Parathyroid adenoma (tissue), 2 donors: ENCODE measurements around the gene TMED7.

Experiments used
- H2AFZ ChIP-seq: fragments of 300-600 bp; sonication (generic); one replicate; pipeline ENCODE4 v1.7.0; 2017; ENCODE audit warnings: antibody characterized with exemption, mild to moderate bottlenecking
- H3K27ac ChIP-seq: fragments of 300-600 bp; sonication (generic); one replicate; pipeline ENCODE4 v1.7.0; 2017
- H3K27me3 ChIP-seq: fragments of 300-600 bp; sonication (generic); one replicate; pipeline ENCODE4 v1.7.0; 2017; ENCODE audit warnings: low read length; ENCODE audit not compliant: control insufficient read depth, insufficient read depth
- H3K36me3 ChIP-seq: fragments of 300-600 bp; sonication (generic); one replicate; pipeline ENCODE4 v1.7.0; 2017; ENCODE audit warnings: low read length; ENCODE audit not compliant: control insufficient read depth, insufficient read depth
- H3K4me1 ChIP-seq: fragments of 300-600 bp; sonication (generic); one replicate; pipeline ENCODE4 v1.7.0; 2017; ENCODE audit warnings: control low read depth
- H3K4me2 ChIP-seq: fragments of 300-600 bp; sonication (generic); one replicate; pipeline ENCODE4 v1.7.0; 2017; ENCODE audit warnings: low read length
- H3K4me3 ChIP-seq: fragments of 300-600 bp; sonication (generic); one replicate; pipeline ENCODE4 v1.7.0; 2017; ENCODE audit warnings: low read depth, low read length
- H3K79me2 ChIP-seq: fragments of 300-600 bp; sonication (generic); one replicate; pipeline ENCODE4 v1.7.0; 2017; ENCODE audit warnings: control low read depth
- H3K9ac ChIP-seq: fragments of 300-600 bp; sonication (generic); one replicate; pipeline ENCODE4 v1.7.0; 2017; ENCODE audit warnings: mild to moderate bottlenecking
- H3K9me3 ChIP-seq: fragments of 300-600 bp; sonication (generic); one replicate; pipeline ENCODE4 v1.7.0; 2017; ENCODE audit warnings: low read length; ENCODE audit not compliant: control insufficient read depth
- TF ChIP-seq, protein P1 (sequence below): fragments of 300-600 bp; sonication (generic); IDR thresholded peaks from one replicate; pipeline ENCODE4 v1.7.0; 2017; ENCODE audit warnings: antibody characterized with exemption, mild to moderate bottlenecking
- donor health status: primary hyperparathyroidism.

Gene TMED7

DNA sequence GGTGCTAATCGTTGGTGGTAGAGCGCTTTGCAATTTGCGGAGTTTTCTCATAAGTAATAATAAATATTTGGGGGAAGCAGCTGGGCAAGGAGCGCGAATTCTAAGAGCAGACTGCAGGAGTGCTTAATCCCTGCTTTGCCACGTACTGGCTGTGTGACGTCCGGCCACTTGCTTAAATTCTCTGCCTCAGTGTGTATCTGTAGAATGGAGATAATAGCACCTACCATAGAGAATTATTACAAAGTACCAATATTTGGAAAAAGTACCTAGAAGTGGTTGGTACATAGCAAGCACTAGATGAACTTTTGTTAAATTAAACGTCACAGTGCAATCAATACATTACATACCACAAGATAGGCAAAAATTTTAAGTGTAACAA lies 598 bp upstream of the TMED7 start:
- Histone ChIP-seq H3K79me2 (peaks cover 18% of the 10 kb centered on the region), H3K9ac (no peak overlapping the region)

DNA sequence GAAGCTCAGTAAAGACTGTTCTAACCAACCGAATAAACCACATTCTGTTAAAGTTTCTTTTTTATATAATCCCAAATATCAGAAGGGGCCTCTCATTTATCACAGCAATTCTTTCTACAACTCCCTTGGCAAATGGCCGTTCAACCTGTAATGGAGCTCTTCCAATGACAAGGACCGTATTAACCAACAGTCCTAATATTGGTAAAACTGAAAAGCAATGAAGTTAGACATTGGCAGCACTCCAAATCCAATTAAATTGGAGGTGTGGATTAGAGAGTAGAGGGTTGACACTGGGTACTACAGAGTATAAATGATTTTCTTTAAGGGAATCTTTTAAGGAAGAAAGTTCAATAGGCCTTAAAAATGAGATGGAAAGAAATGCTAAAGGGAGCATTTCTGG lies 842 bp downstream of the TMED7 start:
- Histone ChIP-seq H3K79me2 (peaks cover 18% of the 10 kb centered on the region), H3K4me3 (peak overlapping the region; percentile 99), H3K9me3 (no peaks in the 10 kb centered on the region), H3K4me1 (peaks cover 3% of the 10 kb centered on the region), H3K4me2 (peak overlapping the region; percentile 96), H3K27ac (peak overlapping the region; percentile 81), H3K9ac (no peak overlapping the region), H3K36me3 (no peaks in the 10 kb centered on the region), H2AFZ (peak overlapping the region; percentile 78), H3K27me3 (no peaks in the 10 kb centered on the region)
- TF ChIP-seq, protein P1, sequence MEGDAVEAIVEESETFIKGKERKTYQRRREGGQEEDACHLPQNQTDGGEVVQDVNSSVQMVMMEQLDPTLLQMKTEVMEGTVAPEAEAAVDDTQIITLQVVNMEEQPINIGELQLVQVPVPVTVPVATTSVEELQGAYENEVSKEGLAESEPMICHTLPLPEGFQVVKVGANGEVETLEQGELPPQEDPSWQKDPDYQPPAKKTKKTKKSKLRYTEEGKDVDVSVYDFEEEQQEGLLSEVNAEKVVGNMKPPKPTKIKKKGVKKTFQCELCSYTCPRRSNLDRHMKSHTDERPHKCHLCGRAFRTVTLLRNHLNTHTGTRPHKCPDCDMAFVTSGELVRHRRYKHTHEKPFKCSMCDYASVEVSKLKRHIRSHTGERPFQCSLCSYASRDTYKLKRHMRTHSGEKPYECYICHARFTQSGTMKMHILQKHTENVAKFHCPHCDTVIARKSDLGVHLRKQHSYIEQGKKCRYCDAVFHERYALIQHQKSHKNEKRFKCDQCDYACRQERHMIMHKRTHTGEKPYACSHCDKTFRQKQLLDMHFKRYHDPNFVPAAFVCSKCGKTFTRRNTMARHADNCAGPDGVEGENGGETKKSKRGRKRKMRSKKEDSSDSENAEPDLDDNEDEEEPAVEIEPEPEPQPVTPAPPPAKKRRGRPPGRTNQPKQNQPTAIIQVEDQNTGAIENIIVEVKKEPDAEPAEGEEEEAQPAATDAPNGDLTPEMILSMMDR, result no peak

More for the DNA sequence above, 598 bp upstream of the TMED7 start:
- TF ChIP-seq, protein P1, result no peak
- Histone ChIP-seq H3K27ac (peak overlapping the region; percentile 81), H3K4me1 (peaks cover 3% of the 10 kb centered on the region), H2AFZ (peak overlapping the region; percentile 76), H3K9me3 (no peaks in the 10 kb centered on the region), H3K4me3 (peak overlapping the region; percentile 99), H3K27me3 (no peaks in the 10 kb centered on the region), H3K4me2 (peak overlapping the region; percentile 96), H3K36me3 (no peaks in the 10 kb centered on the region)

DNA sequence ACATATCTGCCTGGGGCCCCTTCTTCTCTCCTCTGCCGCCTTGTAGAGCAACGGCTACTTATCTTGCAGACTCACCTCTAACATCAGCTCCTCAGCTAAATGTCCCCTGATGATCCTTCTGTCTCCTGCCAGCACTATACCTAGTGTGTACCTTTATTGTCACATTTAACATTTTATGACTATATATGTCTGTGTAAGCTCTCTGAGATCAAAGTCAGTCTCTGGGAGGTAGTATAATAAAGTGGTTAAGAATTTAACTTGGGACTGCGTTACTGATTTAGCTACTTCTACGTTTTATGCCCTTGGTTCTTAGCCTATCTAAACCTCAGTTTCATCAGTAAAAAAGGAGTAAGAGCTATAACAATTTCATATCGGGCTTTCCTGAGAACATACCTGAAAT lies 2.2 kb downstream of the TMED7 start:
- H3K4me3 ChIP-seq, result no peak overlapping the region
- H3K27ac ChIP-seq, result no peak overlapping the region
- no peaks in the 10 kb centered on the region for H3K36me3 ChIP-seq
- no peaks in the 10 kb centered on the region for H3K27me3 ChIP-seq
- H3K9me3 ChIP-seq, result no peaks in the 10 kb centered on the region
- H3K4me2 ChIP-seq, result no peak overlapping the region
- TF ChIP-seq, protein P1, result no peak
- peaks cover 18% of the 10 kb centered on the region for H3K79me2 ChIP-seq
- no peak overlapping the region for H2AFZ ChIP-seq
- peaks cover 3% of the 10 kb centered on the region for H3K4me1 ChIP-seq
- no peak overlapping the region for H3K9ac ChIP-seq

DNA sequence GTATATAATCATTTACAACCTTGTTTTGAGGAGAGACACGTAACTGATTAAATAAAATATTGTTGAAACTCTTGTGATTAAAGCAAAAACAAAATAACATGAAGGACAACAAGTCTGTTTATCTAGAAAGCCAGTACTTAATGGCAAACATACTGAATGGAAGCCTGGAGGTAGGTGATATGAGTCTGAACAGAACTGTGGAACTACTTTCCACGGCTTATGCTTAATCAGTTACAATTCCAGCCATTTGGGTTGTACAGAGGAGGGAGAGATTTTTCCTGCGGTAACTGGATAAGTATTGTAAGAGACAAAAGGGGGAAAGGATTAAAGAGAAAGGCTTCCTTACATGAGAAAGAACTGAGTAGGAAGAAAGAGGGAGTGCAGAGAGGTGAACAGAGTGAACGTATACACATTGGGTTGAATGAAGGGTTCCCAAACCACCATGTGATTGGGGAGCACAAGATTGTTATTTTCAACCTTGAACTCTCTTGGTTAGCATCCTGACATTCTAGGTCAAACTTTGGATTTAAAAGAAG lies 4.4 kb downstream of the TMED7 start:
- Histone ChIP-seq H3K4me2 (no peak overlapping the region), H3K9me3 (no peaks in the 10 kb centered on the region), H3K36me3 (no peaks in the 10 kb centered on the region), H3K27me3 (no peaks in the 10 kb centered on the region), H3K79me2 (peaks cover 18% of the 10 kb centered on the region), H2AFZ (no peak overlapping the region), H3K27ac (no peak overlapping the region), H3K4me1 (peaks cover 3% of the 10 kb centered on the region), H3K9ac (no peak overlapping the region), H3K4me3 (no peak overlapping the region)
- TF ChIP-seq, protein P1, result no peak

DNA sequence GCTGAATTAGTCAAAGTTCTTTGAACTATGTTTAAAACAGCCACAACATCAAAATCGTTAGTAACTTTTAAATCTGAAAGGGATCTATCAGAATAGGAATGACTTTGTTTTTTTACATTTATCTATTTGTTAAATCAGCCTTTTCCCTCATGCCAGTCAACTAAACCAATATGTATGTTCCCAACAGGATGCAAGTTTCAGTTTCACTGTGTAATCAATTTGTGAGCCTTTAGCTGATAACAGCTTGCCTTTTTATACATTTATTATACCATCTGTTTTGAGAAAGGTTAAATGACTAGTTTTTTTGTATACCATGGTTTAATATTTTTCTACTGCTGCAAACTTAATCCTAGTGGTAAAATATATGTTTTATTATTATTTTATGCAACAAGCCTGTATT lies 8.9 kb downstream of the TMED7 start:
- Histone ChIP-seq H3K79me2 (no peaks in the 10 kb centered on the region), H3K27ac (no peak overlapping the region), H3K4me3 (no peak overlapping the region), H2AFZ (no peak overlapping the region), H3K36me3 (no peaks in the 10 kb centered on the region), H3K9me3 (no peaks in the 10 kb centered on the region), H3K9ac (no peak overlapping the region), H3K4me1 (no peaks in the 10 kb centered on the region), H3K27me3 (no peaks in the 10 kb centered on the region), H3K4me2 (no peak overlapping the region)
- TF ChIP-seq, protein P1, result no peak
